GM10266 (cell line): ENCODE results near the gene PSMB11.
"Not testable (repeated sequence)": the region's sequence is repeated elsewhere in the genome, so short reads cannot be mapped to it uniquely, and the experiment has no call there.

ENCODE experiments used
- DNase-seq: peaks from one replicate; pipeline ENCODE4 v3.0.0; 2012; ENCODE audit errors: extremely low spot score
- TF ChIP-seq, protein P1 (sequence below): IDR thresholded peaks from 2 replicates; pipeline ENCODE4 v1.5.1; 2012; ENCODE audit warnings: mild to moderate bottlenecking, low read depth; ENCODE audit not compliant: control insufficient read depth, insufficient read depth; ENCODE audit errors: missing control alignments

Gene PSMB11

DNA sequence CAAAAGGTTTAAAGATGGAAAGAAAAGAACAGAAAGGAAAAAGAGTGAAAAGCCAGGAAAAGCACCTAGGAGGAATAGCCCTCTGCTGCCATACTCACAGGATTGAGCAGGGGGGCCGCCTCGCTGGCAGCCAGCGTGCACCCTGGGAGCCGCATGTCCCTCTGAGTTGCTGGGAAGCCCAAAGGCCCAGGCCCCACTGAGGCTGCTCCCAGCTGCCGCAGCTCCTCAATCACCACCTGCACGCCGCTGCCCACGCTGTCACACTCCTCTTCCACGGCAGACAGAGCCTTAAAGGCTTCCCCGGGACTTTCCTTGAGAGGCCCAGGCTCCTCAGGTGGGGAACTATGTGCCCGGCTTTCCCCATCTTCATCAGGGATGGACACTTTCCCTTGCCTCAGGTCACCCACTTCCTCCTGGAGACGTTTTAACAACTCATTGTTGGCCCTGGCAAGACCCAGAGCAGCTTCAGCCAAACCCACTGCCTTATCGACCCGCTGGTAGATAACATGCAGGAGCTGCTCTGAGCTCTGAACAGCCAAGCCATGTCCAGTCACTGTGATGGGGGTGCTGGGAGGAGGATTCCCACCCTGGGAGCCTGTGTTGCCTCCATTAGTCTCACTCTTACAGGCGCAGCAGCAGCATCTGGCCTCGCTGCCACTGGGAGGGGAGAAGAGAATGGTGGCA is 43.5 kb upstream of the PSMB11 start:
- TF ChIP-seq, protein P1, sequence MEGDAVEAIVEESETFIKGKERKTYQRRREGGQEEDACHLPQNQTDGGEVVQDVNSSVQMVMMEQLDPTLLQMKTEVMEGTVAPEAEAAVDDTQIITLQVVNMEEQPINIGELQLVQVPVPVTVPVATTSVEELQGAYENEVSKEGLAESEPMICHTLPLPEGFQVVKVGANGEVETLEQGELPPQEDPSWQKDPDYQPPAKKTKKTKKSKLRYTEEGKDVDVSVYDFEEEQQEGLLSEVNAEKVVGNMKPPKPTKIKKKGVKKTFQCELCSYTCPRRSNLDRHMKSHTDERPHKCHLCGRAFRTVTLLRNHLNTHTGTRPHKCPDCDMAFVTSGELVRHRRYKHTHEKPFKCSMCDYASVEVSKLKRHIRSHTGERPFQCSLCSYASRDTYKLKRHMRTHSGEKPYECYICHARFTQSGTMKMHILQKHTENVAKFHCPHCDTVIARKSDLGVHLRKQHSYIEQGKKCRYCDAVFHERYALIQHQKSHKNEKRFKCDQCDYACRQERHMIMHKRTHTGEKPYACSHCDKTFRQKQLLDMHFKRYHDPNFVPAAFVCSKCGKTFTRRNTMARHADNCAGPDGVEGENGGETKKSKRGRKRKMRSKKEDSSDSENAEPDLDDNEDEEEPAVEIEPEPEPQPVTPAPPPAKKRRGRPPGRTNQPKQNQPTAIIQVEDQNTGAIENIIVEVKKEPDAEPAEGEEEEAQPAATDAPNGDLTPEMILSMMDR: no peak
- no peak for DNase-seq

DNA sequence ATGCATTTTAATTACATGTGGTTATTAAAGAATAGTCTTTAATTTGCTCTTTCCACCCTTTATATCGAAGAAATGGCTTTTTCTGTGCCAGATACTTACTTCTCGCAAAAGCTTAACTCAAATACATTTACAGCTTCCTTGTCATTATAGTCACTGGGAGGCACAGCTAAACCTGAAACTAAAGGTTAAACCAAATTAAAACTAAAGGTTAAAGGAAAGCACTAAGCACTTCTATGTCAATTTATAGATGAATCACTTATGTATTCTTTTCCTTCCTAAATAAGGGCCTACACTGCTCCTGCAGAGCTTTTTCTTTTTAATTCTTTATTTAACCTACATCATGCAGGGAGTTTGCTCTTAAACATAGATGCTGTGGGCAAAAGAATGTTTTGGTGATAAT is 41.2 kb upstream of the PSMB11 start:
- no peak for DNase-seq
- TF ChIP-seq, protein P1: no peak

DNA sequence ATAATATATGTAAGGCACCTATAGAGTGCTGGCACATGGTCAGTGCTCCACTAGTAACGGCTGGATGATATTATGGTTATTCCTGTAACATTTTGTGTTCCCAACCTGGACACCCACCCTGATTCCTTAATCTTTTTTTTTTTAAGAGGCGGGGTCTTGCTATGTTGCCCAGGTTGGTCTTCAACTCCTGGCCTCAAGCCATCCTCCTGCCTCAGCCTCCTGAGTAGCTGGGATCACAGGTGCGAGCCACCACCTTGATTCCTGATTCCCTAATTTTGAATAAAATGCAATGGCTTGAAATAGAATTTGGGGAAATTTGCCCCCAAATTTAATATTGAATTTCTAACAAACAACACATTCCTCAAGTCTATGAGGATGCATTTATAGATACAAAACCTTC is 39.4 kb upstream of the PSMB11 start:
- no peak for DNase-seq
- TF ChIP-seq, protein P1: no peak

- DNase-seq: not testable (repeated sequence)
Measured at GRCh38 chr14:23004274-23004673, 37.7 kb upstream of the PSMB11 start.

DNA sequence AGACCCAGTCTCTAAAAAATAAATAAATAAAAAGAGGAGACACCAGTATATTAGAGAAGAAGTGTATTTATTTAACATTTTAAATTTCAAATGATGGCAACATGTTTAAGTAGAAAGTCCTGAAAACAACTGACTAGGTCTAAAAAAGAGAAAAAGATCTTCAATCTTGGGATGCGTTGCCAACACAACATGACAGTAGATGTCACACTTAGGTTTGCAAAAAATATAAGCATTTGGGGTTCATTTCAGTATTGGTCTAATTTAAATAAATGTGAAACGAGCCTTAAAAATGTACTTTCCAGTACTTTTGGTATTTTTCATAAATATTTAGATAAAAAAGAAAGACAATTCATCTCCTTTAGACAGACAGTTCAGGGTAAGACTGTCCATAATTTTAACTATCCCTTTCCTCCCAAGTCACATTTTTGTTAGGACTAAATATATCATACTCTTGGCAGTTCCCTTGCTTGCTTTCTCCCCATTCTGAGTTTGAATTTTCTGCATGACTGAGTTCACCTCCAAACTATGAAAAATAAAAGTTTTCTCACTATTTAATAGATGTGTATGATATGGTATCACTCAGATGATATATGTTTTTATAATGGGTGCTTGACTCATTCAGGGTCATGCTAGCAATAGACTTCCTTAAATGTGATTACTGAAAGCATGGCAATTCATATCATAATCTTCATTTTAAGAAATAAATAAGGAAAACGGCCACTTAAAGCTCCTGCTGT is 36.4 kb upstream of the PSMB11 start:
- no peak for DNase-seq
- TF ChIP-seq, protein P1: no peak

GRCh38 chr14:23006188-23006534 is 35.9 kb upstream of the PSMB11 start:
- TF ChIP-seq, protein P1: no peak
- no peak for DNase-seq

DNA sequence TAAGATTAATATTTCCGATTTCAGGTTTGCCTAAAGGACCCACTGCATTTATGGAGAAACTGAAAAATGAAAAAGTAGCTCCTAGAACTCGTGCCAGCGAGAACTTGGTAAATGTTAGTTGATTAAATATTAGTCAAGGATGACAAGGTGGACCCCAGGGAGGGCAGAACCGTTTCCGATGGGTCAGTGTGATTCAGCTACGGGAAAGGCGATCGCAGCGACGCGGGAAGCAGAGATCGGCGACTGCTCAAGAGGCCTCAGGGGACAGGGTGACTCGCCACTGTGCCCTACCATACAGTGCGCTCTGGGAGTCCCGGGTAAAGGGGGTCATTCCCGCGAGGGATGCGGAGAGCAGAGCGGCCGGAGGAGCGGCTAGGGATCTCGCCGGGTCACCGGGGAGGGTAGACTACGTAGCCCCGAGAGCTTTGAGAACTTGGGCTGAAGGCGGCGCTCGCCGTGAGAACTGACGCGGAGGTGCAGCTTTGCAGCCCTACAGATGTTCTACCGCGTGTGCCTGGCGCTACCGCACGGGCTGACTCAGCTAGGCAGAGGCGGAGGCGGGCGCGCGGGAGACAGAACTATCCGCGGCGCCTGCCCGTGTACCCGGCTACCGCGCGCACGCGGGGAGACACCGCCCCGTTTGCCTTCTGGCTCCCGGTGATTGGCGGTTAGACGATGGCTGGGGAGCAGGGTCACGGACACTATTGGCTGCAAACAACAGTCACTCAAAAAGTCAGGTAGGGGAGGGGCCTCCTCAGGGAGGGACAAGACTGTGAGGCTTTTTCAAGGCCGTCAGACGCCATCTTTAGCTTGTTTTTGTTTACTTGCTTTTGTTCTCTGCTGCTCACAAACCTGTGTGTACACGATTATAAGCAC is 35.2 kb upstream of the PSMB11 start:
- TF ChIP-seq, protein P1: peak; percentile 33
- DNase-seq: peak; percentile 98
